ENCODE results near the gene HMGXB4. TPM values are rescaled to one million over a fixed set of nuclear protein-coding genes. Genes with fewer than 3 reads are reported as not detected.

Gene HMGXB4
- total and polyA plus RNA-seq, 9 of the 15 experiments (the other 6 are each of a cell fraction or from before 2014, with no cell fraction given), result 9.9 to 31.4 (median 24.8) TPM

GRCh38 chr22:35308480-35309021 lies 51.3 kb downstream of the HMGXB4 start (continued):
- TF ChIP-seq POLR2AphosphoS5 (IDR thresholded peaks at IDR 0.05; ENCODE audit: control insufficient read depth, insufficient read depth, low read depth, low read length) (no peak), ZZZ3 (IDR thresholded peaks at IDR 0.05) (no peak), MIER1 (IDR thresholded peaks at IDR 0.05; ENCODE audit: low read depth) (no peak), CEBPZ (IDR thresholded peaks at IDR 0.05; ENCODE audit: borderline replicate concordance, low read depth, low read length) (no peak), DDX20 (tag; IDR thresholded peaks at IDR 0.05; ENCODE audit: low read depth) (no peak)
